GM19238 (cell line): ENCODE data around the gene TK2.
"Not testable (repeated sequence)": the region's sequence is repeated elsewhere in the genome, so short reads cannot be mapped to it uniquely, and the experiment has no call there.

Source experiments
- DNase-seq: peaks from one replicate; pipeline ENCODE4 v3.0.0; 2011; ENCODE audit warnings: low spot score; ENCODE audit not compliant: insufficient read length

Gene TK2

GRCh38 chr16:66574081-66574480, 24.2 kb upstream of the TK2 start:
- DNase-seq: no peak

GRCh38 chr16:66572356-66572755, 22.4 kb upstream of the TK2 start:
- DNase-seq: no peak

GRCh38 chr16:66569827-66570405, 20.0 kb upstream of the TK2 start:
- DNase-seq: no peak

- no peak for DNase-seq
These were observed 19.2 kb upstream of the TK2 start for GRCh38 chr16:66569131-66569530.

GRCh38 chr16:66568355-66568754, 18.4 kb upstream of the TK2 start:
- DNase-seq: no peak

- DNase-seq: not testable (repeated sequence)
These were observed 17.3 kb upstream of the TK2 start for GRCh38 chr16:66567270-66567669.

GRCh38 chr16:66566051-66566901, 16.4 kb upstream of the TK2 start, which contains the start of gene CMTM1:
Gene CMTM1, plus strand, starts transcription at chr16:66566439. Its CDS starts 75 bp downstream, at chr16:66566514.
- DNase-seq: no peak

- DNase-seq: no peak
These were observed 13.8 kb upstream of the TK2 start for GRCh38 chr16:66563574-66564334.

- DNase-seq: no peak
These were observed 13.1 kb upstream of the TK2 start for GRCh38 chr16:66562986-66563385.

GRCh38 chr16:66562409-66562808, 12.5 kb upstream of the TK2 start:
- DNase-seq: no peak

- no peak for DNase-seq
These were observed 11.6 kb upstream of the TK2 start for GRCh38 chr16:66561381-66562080.

- no peak for DNase-seq
These were observed 10.2 kb upstream of the TK2 start for GRCh38 chr16:66560107-66560506.

GRCh38 chr16:66554495-66554894, 4.6 kb upstream of the TK2 start:
- no peak for DNase-seq

- no peak for DNase-seq
These were observed 4.1 kb upstream of the TK2 start for GRCh38 chr16:66554021-66554420.

GRCh38 chr16:66553223-66553622, 3.3 kb upstream of the TK2 start:
- DNase-seq: no peak

- DNase-seq: peak; percentile 88
These were observed 2.6 kb upstream of the TK2 start, which contains the start of gene CKLF for GRCh38 chr16:66552286-66553177. Gene CKLF, plus strand, starts transcription at chr16:66552576. Its CDS starts 140 bp downstream, at chr16:66552716.

- no peak for DNase-seq
These were observed 1.9 kb upstream of the TK2 start for GRCh38 chr16:66551788-66552285.

- DNase-seq: no peak
These were observed 1.4 kb upstream of the TK2 start for GRCh38 chr16:66551348-66551759.

GRCh38 chr16:66548868-66549267, 1.1 kb downstream of the TK2 start:
- no peak for DNase-seq

- DNase-seq: no peak
These were observed 1.9 kb downstream of the TK2 start for GRCh38 chr16:66548068-66548467.
